Measurements from ENCODE around the gene CCND2.

Gene CCND2

GRCh38 chr12:4322726-4323125 is 49.2 kb downstream of the CCND2 start:
- no peaks in the 10 kb centered on the region for H3K27me3 ChIP-seq (ENCODE audit: low read depth, low read length)
- H3K27ac ChIP-seq (ENCODE audit: low read length): no peak overlapping the region
- H3K9me3 ChIP-seq (ENCODE audit: control insufficient read depth in 1 of 2, low read length in 2 of 2): no peaks in the 10 kb centered on the region
- H3K36me3 ChIP-seq (ENCODE audit: control insufficient read depth in 1 of 2, insufficient read depth in 2 of 2, low read length in 2 of 2): no peaks in the 10 kb centered on the region
- H3K4me3 ChIP-seq (ENCODE audit: low read depth in 1 of 2, low read length in 2 of 2): no peak overlapping the region
- H3K4me1 ChIP-seq (ENCODE audit: control insufficient read depth in 1 of 2, insufficient read depth in 2 of 2, low read length in 2 of 2): peaks cover 0 to 19% of the 10 kb centered on the region in 2 donors
